Lower leg skin (tissue), 3 donors: ENCODE data around the gene ODAD2.

Source experiments
- POLR2A ChIP-seq, 2 donors: fragments of 450-650 bp; IDR thresholded peaks; one replicate each; pipeline ENCODE4 v1.6.1; 2016 to 2017; ENCODE audit warnings: antibody characterized with exemption in 2 of 2, mild to moderate bottlenecking in 1 of 2, moderate library complexity in 1 of 2
- TF ChIP-seq, protein P1 (sequence below), 3 donors: fragments of 450-650 bp; IDR thresholded peaks; one replicate each; pipeline ENCODE4 v1.5.1; 2016; ENCODE audit warnings: antibody characterized with exemption in 3 of 3, mild to moderate bottlenecking in 3 of 3, moderate library complexity in 2 of 3

- TF ChIP-seq, protein P1, sequence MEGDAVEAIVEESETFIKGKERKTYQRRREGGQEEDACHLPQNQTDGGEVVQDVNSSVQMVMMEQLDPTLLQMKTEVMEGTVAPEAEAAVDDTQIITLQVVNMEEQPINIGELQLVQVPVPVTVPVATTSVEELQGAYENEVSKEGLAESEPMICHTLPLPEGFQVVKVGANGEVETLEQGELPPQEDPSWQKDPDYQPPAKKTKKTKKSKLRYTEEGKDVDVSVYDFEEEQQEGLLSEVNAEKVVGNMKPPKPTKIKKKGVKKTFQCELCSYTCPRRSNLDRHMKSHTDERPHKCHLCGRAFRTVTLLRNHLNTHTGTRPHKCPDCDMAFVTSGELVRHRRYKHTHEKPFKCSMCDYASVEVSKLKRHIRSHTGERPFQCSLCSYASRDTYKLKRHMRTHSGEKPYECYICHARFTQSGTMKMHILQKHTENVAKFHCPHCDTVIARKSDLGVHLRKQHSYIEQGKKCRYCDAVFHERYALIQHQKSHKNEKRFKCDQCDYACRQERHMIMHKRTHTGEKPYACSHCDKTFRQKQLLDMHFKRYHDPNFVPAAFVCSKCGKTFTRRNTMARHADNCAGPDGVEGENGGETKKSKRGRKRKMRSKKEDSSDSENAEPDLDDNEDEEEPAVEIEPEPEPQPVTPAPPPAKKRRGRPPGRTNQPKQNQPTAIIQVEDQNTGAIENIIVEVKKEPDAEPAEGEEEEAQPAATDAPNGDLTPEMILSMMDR (IDR thresholded peaks at IDR 0.05) = no peak
- TF ChIP-seq POLR2A (IDR thresholded peaks at IDR 0.05) = no peak
These were observed 183.0 kb downstream of the ODAD2 start for GRCh38 chr10:27815846-27816245.
